Natural killer cell (primary cell): ENCODE results near the gene TOX4. TPM values are rescaled to one million over a fixed set of nuclear protein-coding genes. Genes with fewer than 3 reads are reported as not detected.

Source experiments
- ATAC-seq, 3 donors: fragments of 150-1000 bp in 2 of 3; fragments of 200-7000 bp in 1 of 3; cut with Tn5 transposase; 1 replicate in 1 of 3; 2 replicates in 2 of 3; pipeline ENCODE4 v1.10.0; 2021; ENCODE audit warnings: mild to moderate bottlenecking in 2 of 3, moderate library complexity in 2 of 3
- DNase-seq, 2 donors: peaks; one replicate each; pipeline versions ENCODE4 v3.0.0 to v3.0.0-alpha.2; 2013 to 2021; ENCODE audit warnings: mixed read lengths in 1 of 2
- H3K27ac ChIP-seq: one replicate; pipeline ENCODE4 v1.5.1; 2013; ENCODE audit warnings: mild to moderate bottlenecking, low read length
- H3K27me3 ChIP-seq: one replicate; pipeline ENCODE4 v1.6.1; 2013; ENCODE audit warnings: low read length; ENCODE audit not compliant: control insufficient read depth, insufficient read depth
- H3K36me3 ChIP-seq: one replicate; pipeline ENCODE4 v1.6.1; 2013; ENCODE audit warnings: low read length; ENCODE audit not compliant: control insufficient read depth, insufficient read depth
- H3K4me1 ChIP-seq: one replicate; pipeline ENCODE4 v1.6.1; 2013; ENCODE audit warnings: low read length; ENCODE audit not compliant: control insufficient read depth, insufficient read depth
- H3K4me3 ChIP-seq: one replicate; pipeline ENCODE4 v1.5.1; 2013; ENCODE audit warnings: low read length
- H3K9me3 ChIP-seq: one replicate; pipeline ENCODE4 v1.6.1; 2013; ENCODE audit warnings: low read length; ENCODE audit not compliant: control insufficient read depth, insufficient read depth
- H3K27ac Mint-ChIP-seq, 2 donors: one replicate each; pipeline ENCODE4 v1.8.0; 2022; ENCODE audit warnings: mild to moderate bottlenecking in 2 of 2, mixed read lengths in 2 of 2, moderate library complexity in 1 of 2
- H3K27me3 Mint-ChIP-seq, 2 donors: one replicate each; pipeline ENCODE4 v1.8.0; 2022; ENCODE audit warnings: low read depth in 2 of 2, mixed read lengths in 2 of 2
- H3K36me3 Mint-ChIP-seq: one replicate; pipeline ENCODE4 v1.8.0; 2022; ENCODE audit warnings: mixed read lengths
- H3K4me1 Mint-ChIP-seq, 2 donors: one replicate each; pipeline ENCODE4 v1.8.0; 2022; ENCODE audit warnings: mixed read lengths in 2 of 2
- H3K4me3 Mint-ChIP-seq: one replicate; pipeline ENCODE4 v1.8.0; 2022; ENCODE audit warnings: mild to moderate bottlenecking, moderate library complexity, mixed read lengths
- H3K9me3 Mint-ChIP-seq, 2 donors: one replicate each; pipeline ENCODE4 v1.8.0; 2022; ENCODE audit warnings: mixed read lengths in 2 of 2
- WGBS: methylation state at CpG from one replicate; pipeline ENCODE4 v1.1.7; 2013; ENCODE audit warnings: missing lambda C conversion rate; ENCODE audit not compliant: insufficient coverage; 5-methylcytosine and 5-hydroxymethylcytosine counted together
- intact Hi-C: fragments of 100-400 bp; cut with micrococcal nuclease; formaldehyde crosslinking; loops from one replicate; pipeline ENCODE4 v1.14.2; 2022
- total RNA-seq, 4 donors: library from RNA; stranded (reverse); fragments of 120-200 nt in 1 of 4; gene quantifications; one replicate each; pipeline versions ENCODE4 v1.2.3 to v1.2.4, GENCODE V29; 2013 to 2022
- TF ChIP-seq, protein P1 (sequence below): fragments of 200-600 bp; IDR thresholded peaks from one replicate; pipeline ENCODE4 v1.8.0; 2022; ENCODE audit warnings: antibody characterized with exemption

The TOX4 gene
- total RNA-seq, 3 donors from 2014 or later (not counting 1 experiment from before 2014, with no cell fraction given): 103 to 123 (median 123) TPM

DNA sequence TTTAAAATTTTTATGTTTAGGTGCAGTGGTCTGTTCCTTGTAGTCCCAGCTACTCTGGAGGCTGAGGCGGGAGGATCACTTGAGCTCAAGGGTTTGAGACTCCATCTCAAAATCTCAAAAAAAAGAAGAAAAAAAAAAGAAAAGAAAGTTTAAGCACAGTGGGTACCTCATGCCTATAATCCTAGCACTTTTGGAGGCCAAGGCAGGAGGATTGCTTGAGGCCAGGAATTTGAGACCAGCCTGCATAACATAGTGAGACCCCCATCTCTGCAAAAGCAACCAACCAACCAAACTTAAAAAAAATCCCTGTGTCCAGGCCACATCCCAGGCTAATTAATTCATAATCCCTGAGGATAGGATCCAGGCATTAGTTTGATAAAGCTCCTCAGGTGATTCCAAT lies 52.5 kb downstream of the TOX4 start:
- Histone ChIP-seq H3K27ac (no peak overlapping the region), H3K27me3 (no peaks in the 10 kb centered on the region), H3K9me3 (no peaks in the 10 kb centered on the region), H3K36me3 (no peaks in the 10 kb centered on the region), H3K4me1 (peaks cover 19% of the 10 kb centered on the region), H3K4me3 (no peak overlapping the region)
- no peaks in the 10 kb centered on the region for H3K9me3 Mint-ChIP-seq
- peaks cover 11 to 12% of the 10 kb centered on the region in 2 donors for H3K27me3 Mint-ChIP-seq
- H3K36me3 Mint-ChIP-seq: no peaks in the 10 kb centered on the region
- no peak overlapping the region for H3K27ac Mint-ChIP-seq
- intact Hi-C loops: no loop called here
- TF ChIP-seq, protein P1, sequence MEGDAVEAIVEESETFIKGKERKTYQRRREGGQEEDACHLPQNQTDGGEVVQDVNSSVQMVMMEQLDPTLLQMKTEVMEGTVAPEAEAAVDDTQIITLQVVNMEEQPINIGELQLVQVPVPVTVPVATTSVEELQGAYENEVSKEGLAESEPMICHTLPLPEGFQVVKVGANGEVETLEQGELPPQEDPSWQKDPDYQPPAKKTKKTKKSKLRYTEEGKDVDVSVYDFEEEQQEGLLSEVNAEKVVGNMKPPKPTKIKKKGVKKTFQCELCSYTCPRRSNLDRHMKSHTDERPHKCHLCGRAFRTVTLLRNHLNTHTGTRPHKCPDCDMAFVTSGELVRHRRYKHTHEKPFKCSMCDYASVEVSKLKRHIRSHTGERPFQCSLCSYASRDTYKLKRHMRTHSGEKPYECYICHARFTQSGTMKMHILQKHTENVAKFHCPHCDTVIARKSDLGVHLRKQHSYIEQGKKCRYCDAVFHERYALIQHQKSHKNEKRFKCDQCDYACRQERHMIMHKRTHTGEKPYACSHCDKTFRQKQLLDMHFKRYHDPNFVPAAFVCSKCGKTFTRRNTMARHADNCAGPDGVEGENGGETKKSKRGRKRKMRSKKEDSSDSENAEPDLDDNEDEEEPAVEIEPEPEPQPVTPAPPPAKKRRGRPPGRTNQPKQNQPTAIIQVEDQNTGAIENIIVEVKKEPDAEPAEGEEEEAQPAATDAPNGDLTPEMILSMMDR: no peak
- DNase-seq: no peak
- WGBS: 100% methylated on average over 1 of the region's 1 CpG
- peaks cover 13 to 19% of the 10 kb centered on the region in 2 donors for H3K4me1 Mint-ChIP-seq
- no peak for ATAC-seq
- H3K4me3 Mint-ChIP-seq: no peak overlapping the region

DNA sequence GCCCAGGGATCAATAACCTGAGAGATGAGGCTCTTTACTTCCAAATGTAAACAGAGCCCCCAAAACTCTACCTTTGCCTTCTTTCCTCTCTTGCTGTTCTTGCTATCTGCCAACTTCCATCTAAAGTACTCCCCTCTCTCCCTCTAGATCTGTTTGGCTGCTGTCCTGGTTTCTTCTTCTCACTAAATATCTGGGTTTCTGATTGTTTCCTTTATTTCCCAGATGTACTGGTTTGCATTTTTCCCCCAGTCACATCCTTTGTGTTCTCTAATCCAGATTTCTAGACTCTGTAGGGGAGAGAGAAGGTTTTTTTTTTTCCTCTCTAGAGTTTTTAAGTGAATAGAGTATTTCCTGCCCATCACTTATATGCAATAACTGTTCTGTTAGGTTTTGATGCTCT lies 56.3 kb downstream of the TOX4 start:
- H3K27me3 Mint-ChIP-seq: peaks cover 34 to 46% of the 10 kb centered on the region in 2 donors
- Histone ChIP-seq H3K4me3 (no peak overlapping the region), H3K4me1 (no peaks in the 10 kb centered on the region), H3K27me3 (peaks cover 11% of the 10 kb centered on the region), H3K27ac (no peak overlapping the region), H3K9me3 (no peaks in the 10 kb centered on the region), H3K36me3 (no peaks in the 10 kb centered on the region)
- H3K27ac Mint-ChIP-seq: no peak overlapping the region
- H3K4me1 Mint-ChIP-seq: peaks cover 0 to 6% of the 10 kb centered on the region in 2 donors
- H3K9me3 Mint-ChIP-seq: no peaks in the 10 kb centered on the region
- no peak overlapping the region for H3K4me3 Mint-ChIP-seq
- intact Hi-C loops: no loop called here
- DNase-seq: no peak
- no peaks in the 10 kb centered on the region for H3K36me3 Mint-ChIP-seq
- TF ChIP-seq, protein P1: no peak
- no peak for ATAC-seq

DNA sequence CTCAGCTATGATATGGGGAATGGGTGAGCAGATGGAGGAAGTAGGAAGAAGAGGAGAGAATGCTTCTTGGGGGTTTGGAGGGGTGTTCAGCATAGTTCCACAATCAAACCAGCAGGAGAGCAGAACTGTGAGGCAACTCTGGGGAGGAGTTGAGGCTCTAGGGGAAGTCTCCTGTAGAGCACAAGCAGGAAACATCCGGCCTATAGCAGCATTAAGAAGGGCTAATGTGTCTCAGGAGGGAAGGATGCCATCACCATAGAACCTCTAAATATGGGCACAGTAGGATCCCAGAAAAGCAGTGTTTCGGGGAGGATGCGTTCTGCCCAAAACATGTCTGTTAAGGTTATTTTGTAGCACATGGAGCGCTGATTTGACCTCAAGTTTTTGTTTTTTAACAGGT lies 57.6 kb downstream of the TOX4 start:
- H3K9me3 ChIP-seq: no peaks in the 10 kb centered on the region
- Mint-ChIP-seq H3K27ac (no peak overlapping the region), H3K27me3 (peaks cover 41 to 59% of the 10 kb centered on the region in 2 donors), H3K36me3 (no peaks in the 10 kb centered on the region), H3K4me3 (no peak overlapping the region), H3K9me3 (no peaks in the 10 kb centered on the region), H3K4me1 (peaks cover 0 to 6% of the 10 kb centered on the region in 2 donors)
- H3K27me3 ChIP-seq: peaks cover 22% of the 10 kb centered on the region
- H3K4me3 ChIP-seq: no peak overlapping the region
- DNase-seq: no peak
- H3K4me1 ChIP-seq: no peaks in the 10 kb centered on the region
- ATAC-seq: no peak
- H3K27ac ChIP-seq: no peak overlapping the region
- TF ChIP-seq, protein P1: no peak
- 75% methylated on average over 4 of the region's 4 CpGs for WGBS
- H3K36me3 ChIP-seq: no peaks in the 10 kb centered on the region
- intact Hi-C loops: no loop called here
